HepG2 (cell line): Measurements from ENCODE around the gene SLC35B1. TPM values are rescaled to one million over a fixed set of nuclear protein-coding genes. Genes with fewer than 3 reads are reported as not detected.

Experiments
- ELF4 ChIP-seq: sonication (generic); formaldehyde crosslinking; IDR thresholded peaks from 2 replicates; pipeline ENCODE4 v1.5.0; 2020; ENCODE audit warnings: missing genetic modification reagents, mild to moderate bottlenecking, moderate library complexity, borderline replicate concordance
- MBD4 ChIP-seq: IDR thresholded peaks from 2 replicates; pipeline ENCODE4 v1.6.1; 2012; ENCODE audit warnings: low read length, inconsistent platforms, borderline replicate concordance
- MBNL3 ChIP-seq: fragments of 250-450 bp; sonication (Bioruptor Pico); conservative IDR thresholded peaks from 2 replicates; pipeline ENCODE4 v1.8.0; 2022; ENCODE audit warnings: mild to moderate bottlenecking, inconsistent platforms
- RFXANK ChIP-seq: IDR thresholded peaks from 2 replicates; pipeline ENCODE4 v1.6.1; 2016
- SAFB2 ChIP-seq: sonication (generic); formaldehyde crosslinking; IDR thresholded peaks from 2 replicates; pipeline ENCODE4 v1.5.1; 2020; ENCODE audit warnings: missing genetic modification reagents, low read depth, mild to moderate bottlenecking, borderline replicate concordance
- SAP130 ChIP-seq: IDR thresholded peaks from 2 replicates; pipeline ENCODE4 v1.6.1; 2016; ENCODE audit warnings: low read depth
- SNAPC2 ChIP-seq: sonication (generic); formaldehyde crosslinking; IDR thresholded peaks from 2 replicates; pipeline ENCODE4 v1.8.1; 2022; ENCODE audit warnings: mild to moderate bottlenecking, missing genetic modification reagents
- ZBTB21 ChIP-seq: sonication (generic); formaldehyde crosslinking; IDR thresholded peaks from 2 replicates; pipeline ENCODE4 v1.4.0; 2020; ENCODE audit warnings: missing genetic modification reagents
- ZBTB4 ChIP-seq: sonication (generic); formaldehyde crosslinking; IDR thresholded peaks from 2 replicates; pipeline ENCODE4 v1.4.0; 2020; ENCODE audit warnings: missing genetic modification reagents, mild to moderate bottlenecking, borderline replicate concordance
- ZNF264 ChIP-seq: sonication (generic); formaldehyde crosslinking; IDR thresholded peaks from 2 replicates; pipeline ENCODE4 v1.4.0; 2020; ENCODE audit warnings: missing genetic modification reagents
- ZNF446 ChIP-seq: sonication (generic); formaldehyde crosslinking; IDR thresholded peaks from 2 replicates; pipeline ENCODE4 v1.5.0; 2020; ENCODE audit warnings: mild to moderate bottlenecking, missing genetic modification reagents
- ZNF503 ChIP-seq: sonication (generic); formaldehyde crosslinking; IDR thresholded peaks from 2 replicates; pipeline ENCODE4 v1.4.0; 2020; ENCODE audit warnings: missing genetic modification reagents
- ZNF546 ChIP-seq: sonication (generic); formaldehyde crosslinking; conservative IDR thresholded peaks from 2 replicates; pipeline ENCODE4 v1.8.1; 2023; ENCODE audit warnings: mild to moderate bottlenecking, missing genetic modification reagents
- ZNF556 ChIP-seq: sonication (generic); formaldehyde crosslinking; IDR thresholded peaks from 2 replicates; pipeline ENCODE4 v1.4.0; 2020; ENCODE audit warnings: mild to moderate bottlenecking, missing genetic modification reagents, borderline replicate concordance
- ZNF558 ChIP-seq: sonication (generic); formaldehyde crosslinking; IDR thresholded peaks from 2 replicates; pipeline ENCODE4 v1.9.0; 2022; ENCODE audit warnings: mild to moderate bottlenecking, missing genetic modification reagents, borderline replicate concordance
- ZNF563 ChIP-seq: sonication (generic); formaldehyde crosslinking; IDR thresholded peaks from 2 replicates; pipeline ENCODE4 v1.8.0; 2022; ENCODE audit warnings: mild to moderate bottlenecking, moderate library complexity, missing genetic modification reagents
- ZNF672 ChIP-seq: sonication (generic); formaldehyde crosslinking; IDR thresholded peaks from 2 replicates; pipeline ENCODE4 v1.8.1; 2022; ENCODE audit warnings: missing genetic modification reagents
- ZNF772 ChIP-seq: sonication (generic); formaldehyde crosslinking; IDR thresholded peaks from 2 replicates; pipeline ENCODE4 v1.5.0; 2020; ENCODE audit warnings: mild to moderate bottlenecking, missing genetic modification reagents
- ZNF839 ChIP-seq: sonication (generic); formaldehyde crosslinking; IDR thresholded peaks from 2 replicates; pipeline ENCODE4 v1.4.0; 2020; ENCODE audit warnings: missing genetic modification reagents, mild to moderate bottlenecking, borderline replicate concordance
- polyA plus RNA-seq, 8 experiments: library from polyadenylated mRNA; depleted of rRNA in 3 of 8; stranded (reverse) in 7 of 8; unstranded in 1 of 8; fragments of >200 nt; fragmentation: Illumina TruSeq in 4 of 8; extraction: Trizol in 4 of 8; gene quantifications; 2 replicates each; pipeline versions ENCODE4 v1.2.1 to v1.2.3, GENCODE V29; 2011 to 2016; ENCODE audit warnings: low read depth in 4 of 8, missing spikeins in 1 of 8, mixed read lengths in 1 of 8; ENCODE audit not compliant: insufficient read depth in 1 of 8
- total RNA-seq, 5 experiments: library from RNA; depleted of rRNA; stranded (reverse); fragments of >200 nt; fragmentation: Illumina TruSeq; extraction: Trizol; gene quantifications; 2 replicates each; pipeline ENCODE4 v1.2.3, GENCODE V29; 2016; ENCODE audit warnings: low read depth in 1 of 5
- TF ChIP-seq, protein P1 (sequence below): sonication (generic); formaldehyde crosslinking; IDR thresholded peaks from 2 replicates; pipeline ENCODE4 v1.8.0; 2022; ENCODE audit warnings: mild to moderate bottlenecking, missing genetic modification reagents, moderate library complexity
- TF ChIP-seq, protein P2 (sequence below): IDR thresholded peaks from 2 replicates; pipeline ENCODE4 v1.6.1; 2016; ENCODE audit warnings: low read depth, control low read depth
- TF ChIP-seq, protein P3 (sequence below): sonication (generic); formaldehyde crosslinking; IDR thresholded peaks from 2 replicates; pipeline ENCODE4 v1.4.0; 2020; ENCODE audit warnings: missing genetic modification reagents, borderline replicate concordance

The SLC35B1 gene
- total and polyA plus RNA-seq, 2 of the 13 experiments (the other 11 are each of a cell fraction or from before 2014, with no cell fraction given) = 99.6 to 113 TPM

GRCh38 chr17:49747632-49748031, 39.9 kb upstream of the SLC35B1 start (continued):
- TF ChIP-seq MBNL3 (CRISPR knock-in tag) = no peak
- TF ChIP-seq, protein P1, sequence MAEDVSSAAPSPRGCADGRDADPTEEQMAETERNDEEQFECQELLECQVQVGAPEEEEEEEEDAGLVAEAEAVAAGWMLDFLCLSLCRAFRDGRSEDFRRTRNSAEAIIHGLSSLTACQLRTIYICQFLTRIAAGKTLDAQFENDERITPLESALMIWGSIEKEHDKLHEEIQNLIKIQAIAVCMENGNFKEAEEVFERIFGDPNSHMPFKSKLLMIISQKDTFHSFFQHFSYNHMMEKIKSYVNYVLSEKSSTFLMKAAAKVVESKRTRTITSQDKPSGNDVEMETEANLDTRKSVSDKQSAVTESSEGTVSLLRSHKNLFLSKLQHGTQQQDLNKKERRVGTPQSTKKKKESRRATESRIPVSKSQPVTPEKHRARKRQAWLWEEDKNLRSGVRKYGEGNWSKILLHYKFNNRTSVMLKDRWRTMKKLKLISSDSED = no peak
- TF ChIP-seq ZNF546 = no peak
- TF ChIP-seq, protein P2, sequence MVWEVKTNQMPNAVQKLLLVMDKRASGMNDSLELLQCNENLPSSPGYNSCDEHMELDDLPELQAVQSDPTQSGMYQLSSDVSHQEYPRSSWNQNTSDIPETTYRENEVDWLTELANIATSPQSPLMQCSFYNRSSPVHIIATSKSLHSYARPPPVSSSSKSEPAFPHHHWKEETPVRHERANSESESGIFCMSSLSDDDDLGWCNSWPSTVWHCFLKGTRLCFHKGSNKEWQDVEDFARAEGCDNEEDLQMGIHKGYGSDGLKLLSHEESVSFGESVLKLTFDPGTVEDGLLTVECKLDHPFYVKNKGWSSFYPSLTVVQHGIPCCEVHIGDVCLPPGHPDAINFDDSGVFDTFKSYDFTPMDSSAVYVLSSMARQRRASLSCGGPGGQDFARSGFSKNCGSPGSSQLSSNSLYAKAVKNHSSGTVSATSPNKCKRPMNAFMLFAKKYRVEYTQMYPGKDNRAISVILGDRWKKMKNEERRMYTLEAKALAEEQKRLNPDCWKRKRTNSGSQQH = no peak
- 0 out of 2 replicates have a peak, but pooled peaks have one; percentile 40 for TF ChIP-seq SNAPC2 (CRISPR knock-in tag)
- no peak for TF ChIP-seq ZNF672 (CRISPR knock-in tag)
- no peak for TF ChIP-seq ZBTB21
- TF ChIP-seq ZBTB4 = no peak
- no peak for TF ChIP-seq ZNF772 (CRISPR knock-in tag)
- TF ChIP-seq RFXANK (CRISPR knock-in tag) = no peak
- TF ChIP-seq, protein P3, sequence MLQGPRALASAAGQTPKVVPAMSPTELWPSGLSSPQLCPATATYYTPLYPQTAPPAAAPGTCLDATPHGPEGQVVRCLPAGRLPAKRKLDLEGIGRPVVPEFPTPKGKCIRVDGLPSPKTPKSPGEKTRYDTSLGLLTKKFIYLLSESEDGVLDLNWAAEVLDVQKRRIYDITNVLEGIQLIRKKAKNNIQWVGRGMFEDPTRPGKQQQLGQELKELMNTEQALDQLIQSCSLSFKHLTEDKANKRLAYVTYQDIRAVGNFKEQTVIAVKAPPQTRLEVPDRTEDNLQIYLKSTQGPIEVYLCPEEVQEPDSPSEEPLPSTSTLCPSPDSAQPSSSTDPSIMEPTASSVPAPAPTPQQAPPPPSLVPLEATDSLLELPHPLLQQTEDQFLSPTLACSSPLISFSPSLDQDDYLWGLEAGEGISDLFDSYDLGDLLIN (CRISPR knock-in tag) = no peak
- no peak for TF ChIP-seq ZNF503 (CRISPR knock-in tag)
- TF ChIP-seq ELF4 (CRISPR knock-in tag) = no peak
- no peak for TF ChIP-seq ZNF264
- no peak for TF ChIP-seq ZNF556 (CRISPR knock-in tag)
- 0 out of 2 replicates have a peak, but pooled peaks have one; percentile 32 for TF ChIP-seq SAP130 (CRISPR knock-in tag)
- TF ChIP-seq MBD4 = no peak
- no peak for TF ChIP-seq ZNF839 (CRISPR knock-in tag)
- no peak for TF ChIP-seq ZNF446 (CRISPR knock-in tag)
- TF ChIP-seq ZNF558 (CRISPR knock-in tag) = no peak
- TF ChIP-seq ZNF563 (CRISPR knock-in tag) = no peak
- no peak for TF ChIP-seq SAFB2
